NCI-H187 treated with DMSO at 0.1 percent for 48 hours (cell line): ENCODE measurements around the gene BTBD8.

Source experiments
- DNase-seq: peaks from one replicate; lab custom pipeline; 2025; lab: John Stamatoyannopoulos, UW

The BTBD8 gene

GRCh38 chr1:92094090-92094489 is 13.9 kb downstream of the BTBD8 start:
- DNase-seq, result no peak

DNA sequence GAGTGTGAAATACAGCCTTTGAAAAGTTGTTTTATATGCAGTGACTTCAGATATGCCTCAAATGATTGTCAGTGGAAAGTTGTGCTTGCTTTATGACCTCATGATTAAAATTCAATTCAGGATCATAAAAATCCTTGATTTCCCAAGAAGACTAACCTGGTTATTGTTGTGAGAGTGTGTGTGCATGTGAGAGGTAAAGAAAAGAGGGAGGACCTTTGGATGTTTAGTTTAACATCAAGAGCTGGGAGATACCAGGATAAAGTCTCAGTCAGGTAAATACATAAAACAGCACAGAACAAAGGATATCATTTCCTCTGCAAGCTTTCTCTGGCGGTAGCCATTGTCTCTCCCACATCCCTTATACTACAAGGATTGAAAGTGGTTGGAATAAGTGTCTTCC is 14.4 kb downstream of the BTBD8 start:
- DNase-seq, result no peak

- DNase-seq, result no peak
Measured at GRCh38 chr1:92095874-92096273, 15.7 kb downstream of the BTBD8 start.

DNA sequence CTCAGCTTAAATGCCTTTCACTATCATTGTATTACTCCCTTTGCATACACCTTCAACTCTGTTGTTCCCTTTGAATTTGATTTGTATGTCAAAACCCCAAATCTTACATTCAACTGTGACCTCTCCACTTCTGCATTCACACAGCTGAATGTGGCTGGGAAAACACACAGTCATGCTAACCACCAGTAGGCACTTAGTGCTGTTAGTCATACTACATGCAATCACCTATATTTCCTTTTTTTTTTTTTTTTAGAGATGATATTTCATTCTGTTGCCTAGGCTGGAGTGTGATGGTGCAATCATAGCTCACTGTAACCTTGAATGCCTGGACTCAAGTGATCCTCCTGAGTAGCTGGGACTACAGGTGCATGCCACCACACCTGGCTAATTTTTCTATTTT is 16.2 kb downstream of the BTBD8 start:
- no peak for DNase-seq

- DNase-seq, result no peak
Measured at GRCh38 chr1:92105546-92106081, 25.5 kb downstream of the BTBD8 start.

GRCh38 chr1:92108631-92109030 is 28.5 kb downstream of the BTBD8 start:
- no peak for DNase-seq

- DNase-seq, result no peak
Measured at GRCh38 chr1:92117526-92117925, 37.4 kb downstream of the BTBD8 start.

DNA sequence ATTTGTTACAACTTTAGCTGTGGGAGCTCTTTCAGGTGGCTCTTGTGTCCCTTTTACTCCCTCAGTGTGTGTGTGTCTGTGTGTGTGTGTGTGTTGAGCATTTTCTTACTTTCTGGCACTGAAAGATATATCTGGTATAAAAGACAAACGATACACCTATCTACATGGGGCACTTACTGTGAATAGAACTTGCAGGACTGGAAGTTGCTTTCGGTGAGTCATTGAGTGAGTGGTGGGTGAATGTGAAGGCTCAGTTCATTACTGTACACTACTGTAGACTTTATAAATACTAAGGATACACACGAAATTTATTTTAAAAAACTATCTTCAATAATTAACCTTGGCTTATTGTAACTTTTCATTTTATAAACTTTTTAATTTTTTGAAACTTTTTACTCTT is 38.7 kb downstream of the BTBD8 start:
- DNase-seq, result no peak

DNA sequence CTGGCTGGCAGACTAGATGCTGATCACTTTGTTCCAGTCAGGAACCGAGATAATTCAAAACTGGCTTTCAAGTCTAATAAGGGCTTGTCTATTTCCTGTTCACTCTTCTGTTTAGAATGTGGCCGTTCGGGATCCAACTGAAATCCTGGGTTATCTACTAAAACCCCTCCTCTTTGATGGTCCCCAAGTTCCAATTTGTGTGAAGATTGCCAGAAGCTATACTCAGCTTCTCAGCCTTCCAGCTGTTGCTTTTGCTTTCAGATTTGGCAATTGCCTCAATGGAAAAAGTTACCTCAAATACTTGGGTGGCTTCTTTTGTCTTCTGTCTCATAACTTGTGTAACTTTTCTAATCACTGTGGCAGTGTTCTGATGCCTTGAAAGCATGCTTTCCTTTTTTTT is 43.7 kb downstream of the BTBD8 start:
- no peak for DNase-seq

DNA sequence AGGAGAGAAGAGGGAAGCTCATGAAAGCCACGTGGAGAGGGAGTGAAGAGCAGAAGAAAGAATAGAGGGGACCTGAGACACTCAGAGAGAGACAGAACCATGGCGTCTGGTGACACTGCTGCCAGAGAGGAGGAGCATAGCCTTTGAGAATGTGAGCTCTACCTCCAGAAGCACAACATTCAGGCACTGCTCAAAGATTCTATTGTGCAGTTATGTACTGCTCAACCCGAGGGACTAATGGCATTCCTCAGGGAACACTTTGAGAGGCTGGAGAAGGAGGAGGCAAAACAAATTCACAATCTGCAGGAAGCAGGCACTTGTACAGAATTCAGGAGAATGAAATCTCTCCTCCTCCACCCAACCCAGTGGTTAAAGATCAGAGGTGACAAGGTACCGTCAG is 45.1 kb downstream of the BTBD8 start:
- DNase-seq, result no peak

GRCh38 chr1:92126088-92126487 is 45.9 kb downstream of the BTBD8 start:
- no peak for DNase-seq

DNA sequence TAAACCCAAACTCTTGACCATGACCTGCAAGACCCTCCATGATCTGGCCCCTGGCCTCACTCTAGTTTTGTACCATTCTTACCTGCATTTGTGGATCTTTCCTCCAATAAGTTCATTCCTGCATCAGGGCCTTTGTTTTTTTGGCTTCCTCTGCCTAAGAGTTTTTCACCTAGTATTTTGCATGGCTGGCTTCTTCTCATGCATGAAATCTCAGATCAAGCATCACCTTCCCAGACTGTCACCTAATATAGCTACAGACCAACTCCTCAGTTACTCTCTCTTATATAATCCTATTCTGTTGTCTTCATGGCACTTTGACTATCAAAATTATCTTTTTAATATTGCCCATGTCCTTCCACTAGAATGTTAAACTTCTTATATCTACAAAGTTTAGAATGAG is 54.2 kb downstream of the BTBD8 start:
- no peak for DNase-seq

- DNase-seq, result no peak
Measured at GRCh38 chr1:92136341-92136740, 56.2 kb downstream of the BTBD8 start.

DNA sequence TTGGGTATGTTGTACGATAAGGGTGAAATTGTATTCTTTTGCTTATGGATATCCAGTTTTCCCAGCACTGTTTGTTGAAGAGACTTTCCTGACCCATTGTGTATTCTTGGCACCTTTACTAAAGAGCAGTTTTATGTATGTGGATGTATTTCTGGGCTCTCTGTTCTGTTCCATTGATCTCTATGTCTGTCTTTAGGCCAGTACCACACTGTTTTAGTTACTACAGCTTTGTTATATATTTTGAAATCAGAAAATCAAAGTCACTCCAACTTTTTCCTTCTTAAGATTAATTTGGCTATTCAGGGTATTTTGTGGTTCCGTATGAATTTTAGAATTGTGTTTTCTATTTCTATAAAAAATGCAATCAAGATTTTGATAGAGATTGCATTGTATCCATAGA is 74.8 kb downstream of the BTBD8 start:
- no peak for DNase-seq

- no peak for DNase-seq
Measured at GRCh38 chr1:92159593-92159992, 79.4 kb downstream of the BTBD8 start.

DNA sequence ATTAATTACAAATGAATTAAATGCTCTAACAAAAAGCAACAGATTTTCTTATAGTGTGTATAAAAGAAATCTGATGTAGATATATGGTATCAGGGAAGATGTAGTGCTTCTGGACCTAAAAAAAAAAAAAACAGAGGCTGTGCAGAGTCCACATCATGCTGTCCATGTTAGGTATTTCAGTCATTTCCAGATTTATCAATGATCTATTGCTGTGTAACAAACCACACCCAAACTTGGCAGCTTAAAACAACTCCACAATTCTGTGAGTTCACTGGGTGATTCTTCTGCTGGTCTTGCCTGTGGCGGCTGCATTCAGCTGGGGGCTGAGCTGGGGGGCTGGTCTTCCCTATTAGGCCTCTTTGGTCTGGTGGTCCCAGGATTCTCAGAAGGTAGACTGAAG is 85.2 kb downstream of the BTBD8 start:
- no peak for DNase-seq

- no peak for DNase-seq
Measured at GRCh38 chr1:92167151-92167550, 87.0 kb downstream of the BTBD8 start.

DNA sequence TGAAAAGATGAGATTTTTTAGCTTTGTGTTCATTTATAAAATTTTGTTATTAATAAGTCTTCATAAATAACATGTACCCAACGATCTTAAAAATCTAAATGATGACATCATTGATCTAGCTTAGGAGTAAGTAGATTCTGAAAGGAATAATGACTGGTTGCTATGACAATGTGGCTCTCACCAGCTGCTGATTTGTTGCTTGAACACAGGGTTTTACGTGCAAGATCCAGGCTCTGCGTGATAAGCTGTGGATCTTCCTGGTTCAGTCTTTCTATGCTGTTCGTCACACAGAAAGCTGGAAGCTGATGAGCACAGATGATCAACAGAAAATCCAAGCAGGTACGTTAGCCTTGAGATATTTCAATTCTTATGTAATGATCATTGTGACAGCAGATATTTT is 88.5 kb downstream of the BTBD8 start:
- no peak for DNase-seq

- no peak for DNase-seq
Measured at GRCh38 chr1:92169214-92170005, 89.3 kb downstream of the BTBD8 start.

DNA sequence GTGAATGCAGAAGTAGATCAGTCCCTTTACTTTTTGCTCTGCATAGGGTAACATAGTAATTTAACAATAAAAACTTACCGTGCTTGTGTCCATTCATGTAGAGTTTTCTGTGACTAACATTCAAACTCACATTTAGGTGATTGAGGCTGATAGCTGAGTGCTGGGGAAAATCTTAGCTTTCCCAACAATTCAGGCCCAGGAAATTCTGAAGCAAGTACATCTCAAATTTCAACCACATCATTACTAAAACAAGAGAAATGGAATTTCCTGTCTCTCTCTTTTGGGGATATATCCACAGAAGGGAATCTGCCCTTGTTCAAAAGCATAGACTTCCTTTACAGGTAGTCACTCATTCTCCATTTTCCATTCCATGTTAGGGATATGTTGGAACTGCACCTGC is 104.5 kb downstream of the BTBD8 start:
- DNase-seq, result no peak

GRCh38 chr1:92186081-92186480 is 105.9 kb downstream of the BTBD8 start:
- no peak for DNase-seq

DNA sequence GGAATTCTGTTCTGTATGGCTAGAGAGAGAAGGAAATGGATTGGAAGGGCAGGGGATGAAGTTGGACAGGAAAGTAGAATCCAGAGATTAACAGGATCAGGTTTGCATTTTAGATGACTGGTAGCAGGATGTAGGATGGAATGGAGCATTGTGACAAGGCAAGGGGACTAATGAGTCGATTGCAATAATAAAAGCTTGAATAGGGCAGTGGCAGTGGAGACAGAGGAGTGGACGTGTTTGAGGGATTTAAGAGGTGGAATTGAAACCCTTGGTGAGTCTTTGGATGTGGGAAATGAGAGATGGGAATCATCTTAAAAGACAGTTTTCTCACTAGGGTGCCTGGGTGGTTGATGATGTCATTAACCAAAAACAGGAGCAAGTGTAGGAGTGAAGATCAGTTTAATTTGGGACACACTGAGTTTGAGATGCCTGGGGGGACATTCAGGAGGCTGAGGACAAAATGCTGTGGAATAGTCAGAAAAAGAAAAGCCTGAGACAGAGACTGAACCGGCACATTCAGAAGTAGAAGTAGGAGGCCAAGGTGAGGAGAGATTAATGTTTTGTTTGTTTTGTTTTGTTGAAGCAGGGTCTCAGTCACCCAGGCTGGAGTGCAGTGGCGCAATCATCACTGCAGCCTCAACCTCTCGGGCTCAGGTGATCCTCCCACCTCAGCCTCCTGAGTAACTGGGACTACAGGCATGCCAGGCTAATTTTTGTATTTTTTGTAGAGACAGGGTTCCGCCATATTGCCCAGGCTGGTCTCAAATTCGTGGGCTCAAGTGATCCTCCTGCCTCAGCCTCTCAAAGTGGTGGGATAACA is 108.5 kb downstream of the BTBD8 start:
- DNase-seq, result no peak

- no peak for DNase-seq
Measured at GRCh38 chr1:92191726-92192125, 111.6 kb downstream of the BTBD8 start.
